ENCODE data around the gene SPACA1. TPM values are rescaled to one million over a fixed set of nuclear protein-coding genes. Genes with fewer than 3 reads are reported as not detected.

The SPACA1 gene
- total RNA-seq, 1 experiment from 2014 or later: not detected

DNA sequence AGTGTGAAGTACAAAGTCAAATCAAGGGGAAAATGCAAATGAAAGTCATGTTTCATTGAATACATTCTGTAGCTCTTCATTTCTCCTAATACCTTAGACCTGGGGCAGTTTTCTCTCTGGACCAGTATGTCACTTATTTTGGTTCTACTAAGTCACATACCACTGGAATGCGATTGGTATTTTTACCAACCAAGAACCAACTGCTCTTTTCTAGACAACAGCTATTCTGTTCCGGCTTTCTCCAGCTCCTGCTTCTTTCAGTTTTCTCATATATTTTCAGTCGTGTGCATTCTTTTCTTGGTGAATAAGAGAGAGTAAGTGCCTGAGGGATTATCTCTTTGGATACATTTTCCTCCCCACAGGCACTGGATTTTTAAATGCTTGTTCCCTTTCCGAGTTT lies 39.2 kb upstream of the SPACA1 start:
- Histone ChIP-seq H4K91ac (ENCODE audit: insufficient read length, low read depth, low read length) (no peak overlapping the region), H4K5ac (ENCODE audit: insufficient read length, low read depth, low read length) (no peak overlapping the region), H3K27ac (ENCODE audit: insufficient read length, low read depth, low read length) (no peak overlapping the region), H3K23me2 (ENCODE audit: insufficient read length, low read depth, low read length, poor library complexity, severe bottlenecking) (no peaks in the 10 kb centered on the region), H3K27me3 (ENCODE audit: insufficient read depth, low read length) (no peaks in the 10 kb centered on the region), H2BK15ac (ENCODE audit: low read depth, low read length) (no peak overlapping the region), H3T11ph (ENCODE audit: low read length) (no peak overlapping the region), H3K14ac (ENCODE audit: insufficient read depth, low read length) (no peak overlapping the region), H3K18ac (ENCODE audit: insufficient read length, low read depth, low read length) (no peak overlapping the region), H3K4me1 (ENCODE audit: insufficient read depth, low read length) (no peaks in the 10 kb centered on the region), H4K20me1 (ENCODE audit: control insufficient read depth, insufficient read depth, insufficient read length) (no peaks in the 10 kb centered on the region), H2BK5ac (ENCODE audit: insufficient read length, low read length) (no peak overlapping the region), H2BK12ac (ENCODE audit: insufficient read length, low read depth, low read length) (no peak overlapping the region), H2BK20ac (ENCODE audit: low read depth, low read length, poor library complexity, severe bottlenecking) (no peak overlapping the region), H3K4me2 (ENCODE audit: insufficient read depth, insufficient read length, low read length) (no peak overlapping the region), H3K79me1 (ENCODE audit: insufficient read depth, low read depth, low read length, poor library complexity, severe bottlenecking) (no peaks in the 10 kb centered on the region), H3K56ac (ENCODE audit: insufficient read length, low read depth, low read length) (no peak overlapping the region), H3K4ac (ENCODE audit: low read depth, low read length) (no peak overlapping the region), H2AK5ac (ENCODE audit: insufficient read length, low read length) (no peak overlapping the region), H2BK120ac (ENCODE audit: low read depth, low read length, poor library complexity, severe bottlenecking) (no peak overlapping the region), H2AFZ (ENCODE audit: low read length) (no peak overlapping the region), H4K8ac (replicated peaks; ENCODE audit: insufficient read length, low read depth, low read length) (no peak overlapping the region), H3K23ac (ENCODE audit: insufficient read length, low read depth, low read length) (no peak overlapping the region), H3K9ac (ENCODE audit: extremely low read depth, insufficient read length, low read length) (no peak overlapping the region), H3K9me3 (ENCODE audit: control insufficient read depth, low read depth, low read length) (no peaks in the 10 kb centered on the region), H3K79me2 (ENCODE audit: insufficient read depth, low read length) (no peaks in the 10 kb centered on the region)
- TF ChIP-seq, protein P1, sequence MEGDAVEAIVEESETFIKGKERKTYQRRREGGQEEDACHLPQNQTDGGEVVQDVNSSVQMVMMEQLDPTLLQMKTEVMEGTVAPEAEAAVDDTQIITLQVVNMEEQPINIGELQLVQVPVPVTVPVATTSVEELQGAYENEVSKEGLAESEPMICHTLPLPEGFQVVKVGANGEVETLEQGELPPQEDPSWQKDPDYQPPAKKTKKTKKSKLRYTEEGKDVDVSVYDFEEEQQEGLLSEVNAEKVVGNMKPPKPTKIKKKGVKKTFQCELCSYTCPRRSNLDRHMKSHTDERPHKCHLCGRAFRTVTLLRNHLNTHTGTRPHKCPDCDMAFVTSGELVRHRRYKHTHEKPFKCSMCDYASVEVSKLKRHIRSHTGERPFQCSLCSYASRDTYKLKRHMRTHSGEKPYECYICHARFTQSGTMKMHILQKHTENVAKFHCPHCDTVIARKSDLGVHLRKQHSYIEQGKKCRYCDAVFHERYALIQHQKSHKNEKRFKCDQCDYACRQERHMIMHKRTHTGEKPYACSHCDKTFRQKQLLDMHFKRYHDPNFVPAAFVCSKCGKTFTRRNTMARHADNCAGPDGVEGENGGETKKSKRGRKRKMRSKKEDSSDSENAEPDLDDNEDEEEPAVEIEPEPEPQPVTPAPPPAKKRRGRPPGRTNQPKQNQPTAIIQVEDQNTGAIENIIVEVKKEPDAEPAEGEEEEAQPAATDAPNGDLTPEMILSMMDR (conservative IDR thresholded peaks at IDR 0.05): no peak
- no peak for DNase-seq
- Mint-ChIP-seq H3K27me3 (ENCODE audit: low read depth) (peaks cover 2% of the 10 kb centered on the region), H3K4me1 (peaks cover 5 to 7% of the 10 kb centered on the region in 2 experiments; a peak in 3 of 4 replicates), H3K27ac (no peak overlapping the region), H3K4me3 (no peak overlapping the region), H3K9me3 (no peaks in the 10 kb centered on the region), H3K36me3 (ENCODE audit: insufficient read depth in 1 of 3, low read depth in 3 of 3) (no peaks in the 10 kb centered on the region)
- no CpG with 5 or more reads among the region's 4 CpGs for WGBS (ENCODE audit: extremely low coverage, insufficient read length, low lambda C conversion rate)
